HCT116 (cell line): ENCODE results near the gene TMTC1. TPM values are rescaled to one million over a fixed set of nuclear protein-coding genes. Genes with fewer than 3 reads are reported as not detected.
A peak's percentile ranks its signal among the peaks of the same experiment; 100 is the strongest.

Source experiments
- ATAC-seq: fragments of 200-7000 bp; cut with Tn5 transposase; 2 replicates; pipeline ENCODE4 v1.9.1; 2020; ENCODE audit warnings: mild to moderate bottlenecking, moderate library complexity
- BruUV-seq: library from RNA; stranded (reverse); fragments of 400-500 nt; replicated peaks from 2 replicates; lab custom pipeline; 2021; lab: Mats Ljungman, UMichigan
- CTCF ChIA-PET: fragments of 300-600 bp; sonication (Branson Sonifier 250); formaldehyde crosslinking; loops from one replicate; lab custom pipeline; 2021; ENCODE audit warnings: antibody characterized with exemption; lab: Charles Lee
- POLR2A ChIA-PET: fragments of 300-600, 350-600 bp; sonication (Branson Sonifier 250); formaldehyde crosslinking; loops from one replicate; lab custom pipeline; 2021; ENCODE audit warnings: antibody characterized with exemption; lab: Charles Lee
- RAD21 ChIA-PET, 2 experiments: fragments of 300-600 bp; sonication (Branson Sonifier 250); formaldehyde crosslinking; loops; one replicate each; lab custom pipeline; 2023; ENCODE audit warnings: low total read pairs in 2 of 2; ENCODE audit not compliant: uncharacterized antibody in 2 of 2, unreplicated experiment in 2 of 2, low non-redundant PET in 1 of 2; lab: Charles Lee
- DNase-seq: peaks from one replicate; pipeline ENCODE4 v3.0.0-alpha.2; 2010; ENCODE audit warnings: low read depth, low spot score
- H2AFZ ChIP-seq: fragments of 200-600 bp; shearing (Covaris generic), sonication (generic); 2 replicates; pipeline ENCODE4 v1.6.1; 2017; ENCODE audit warnings: low read depth, mixed run types, mixed read lengths, antibody characterized with exemption, low read length; ENCODE audit not compliant: poor library complexity, severe bottlenecking
- H3K27ac ChIP-seq: 2 replicates; pipeline ENCODE4 v1.5.1; 2012; ENCODE audit warnings: low read depth, low read length
- H3K27me3 ChIP-seq: fragments of 200-600 bp; sonication (generic); 2 replicates; pipeline ENCODE4 v1.6.1; 2016; ENCODE audit warnings: mixed run types, low read length, mixed read lengths; ENCODE audit not compliant: insufficient read depth
- H3K36me3 ChIP-seq, 2 experiments: fragments of 200-500 bp in 1 of 2; fragments of 200-600 bp in 1 of 2; sonication (Bioruptor generic) in 1 of 2; sonication (generic) in 1 of 2; 2 replicates each; pipeline versions ENCODE4 v1.5.1 to v1.6.1; 2014 to 2016; ENCODE audit warnings: low read length in 2 of 2, inconsistent platforms in 1 of 2, mixed read lengths in 1 of 2, mixed run types in 1 of 2; ENCODE audit not compliant: insufficient read depth in 2 of 2, control insufficient read depth in 1 of 2
- H3K4me1 ChIP-seq, 2 experiments: fragments of 200-600 bp in 1 of 2; sonication (generic) in 1 of 2; 2 replicates each; pipeline versions ENCODE4 v1.5.1 to v1.6.1; 2012 to 2017; ENCODE audit warnings: low read length in 2 of 2, inconsistent platforms in 1 of 2, mild to moderate bottlenecking in 1 of 2, mixed read lengths in 1 of 2, mixed run types in 1 of 2, moderate library complexity in 1 of 2; ENCODE audit not compliant: insufficient read depth in 2 of 2, control insufficient read depth in 1 of 2
- H3K4me2 ChIP-seq: fragments of 200-600 bp; sonication (generic); 2 replicates; pipeline ENCODE4 v1.6.1; 2017; ENCODE audit warnings: mixed run types, low read length, mixed read lengths
- H3K4me3 ChIP-seq, 2 experiments: fragments of 200-600 bp in 1 of 2; sonication (generic) in 1 of 2; replicated peaks in 1 of 2; 2 replicates each; pipeline ENCODE4 v1.5.1; 2011 to 2016; ENCODE audit warnings: low read length in 2 of 2, control low read depth in 1 of 2, low read depth in 1 of 2, mild to moderate bottlenecking in 1 of 2, mixed read lengths in 1 of 2, mixed run types in 1 of 2
- H3K79me2 ChIP-seq: fragments of 200-600 bp; sonication (generic); 2 replicates; pipeline ENCODE4 v1.6.1; 2017; ENCODE audit warnings: mild to moderate bottlenecking, mixed run types, low read length, moderate library complexity, mixed read lengths; ENCODE audit not compliant: insufficient read depth
- H3K9ac ChIP-seq: fragments of 200-600 bp; sonication (generic); 2 replicates; pipeline ENCODE4 v1.6.1; 2016; ENCODE audit warnings: low read length, mixed read lengths
- H3K9me2 ChIP-seq: fragments of 200-600 bp; sonication (generic), shearing (Covaris generic); 2 replicates; pipeline ENCODE4 v1.6.1; 2017; ENCODE audit warnings: mixed run types, mild to moderate bottlenecking, moderate library complexity; ENCODE audit not compliant: insufficient read depth
- H3K9me3 ChIP-seq, 2 experiments: fragments of 200-500 bp in 1 of 2; fragments of 200-600 bp in 1 of 2; sonication (Bioruptor generic) in 1 of 2; sonication (generic) in 1 of 2; 2 replicates each; pipeline ENCODE4 v1.6.1; 2014 to 2017; ENCODE audit warnings: low read length in 2 of 2, mixed read lengths in 2 of 2, inconsistent platforms in 1 of 2, low read depth in 1 of 2, mild to moderate bottlenecking in 1 of 2, mixed run types in 1 of 2, moderate library complexity in 1 of 2; ENCODE audit not compliant: control insufficient read depth in 1 of 2, insufficient read depth in 1 of 2
- H4K20me1 ChIP-seq: fragments of 200-600 bp; sonication (generic), shearing (Covaris generic); 2 replicates; pipeline ENCODE4 v1.6.1; 2017; ENCODE audit warnings: mixed run types, mild to moderate bottlenecking, moderate library complexity; ENCODE audit not compliant: insufficient read depth
- CBX3 ChIP-seq: IDR thresholded peaks from 2 replicates; pipeline ENCODE4 v1.6.1; 2012; ENCODE audit warnings: low read depth
- ELF1 ChIP-seq: IDR thresholded peaks from 2 replicates; pipeline ENCODE4 v1.6.1; 2012; ENCODE audit warnings: low read depth, borderline replicate concordance
- EZH2phosphoT487 ChIP-seq: fragments of 200-600 bp; IDR thresholded peaks from 2 replicates; pipeline ENCODE4 v1.6.1; 2018; ENCODE audit warnings: antibody characterized with exemption, borderline replicate concordance
- MAX ChIP-seq: IDR thresholded peaks from 2 replicates; pipeline ENCODE4 v1.6.1; 2012
- POLR2A ChIP-seq: IDR thresholded peaks from 2 replicates; pipeline ENCODE4 v1.7.0; 2011; ENCODE audit warnings: borderline replicate concordance; ENCODE audit not compliant: insufficient read depth, insufficient read length; ENCODE audit errors: extremely low read depth
- POLR2AphosphoS5 ChIP-seq: IDR thresholded peaks from 2 replicates; pipeline ENCODE4 v1.6.1; 2011; ENCODE audit warnings: mild to moderate bottlenecking, low read depth, low read length, moderate library complexity
- RAD21 ChIP-seq: IDR thresholded peaks from 2 replicates; pipeline ENCODE4 v1.6.1; 2012; ENCODE audit warnings: low read depth, mild to moderate bottlenecking
- REST ChIP-seq: IDR thresholded peaks from 2 replicates; pipeline ENCODE4 v1.6.1; 2012; ENCODE audit warnings: low read depth
- SIN3A ChIP-seq: IDR thresholded peaks from 2 replicates; pipeline ENCODE4 v1.6.1; 2012; ENCODE audit warnings: low read depth
- SP1 ChIP-seq: IDR thresholded peaks from 2 replicates; pipeline ENCODE4 v1.6.1; 2012; ENCODE audit warnings: low read depth
- SRF ChIP-seq: IDR thresholded peaks from 2 replicates; pipeline ENCODE4 v1.6.1; 2012; ENCODE audit warnings: low read depth
- TCF7L2 ChIP-seq: IDR thresholded peaks from 2 replicates; pipeline ENCODE4 v1.7.0; 2011; ENCODE audit warnings: borderline replicate concordance, inconsistent platforms; ENCODE audit not compliant: insufficient read depth, insufficient read length; ENCODE audit errors: extremely low read depth
- YY1 ChIP-seq: IDR thresholded peaks from 2 replicates; pipeline ENCODE4 v1.6.1; 2011; ENCODE audit warnings: low read length, low read depth, moderate library complexity, mild to moderate bottlenecking; ENCODE audit not compliant: insufficient replicate concordance; ENCODE audit errors: extremely low read depth
- ZFX ChIP-seq: fragments of 450-650 bp; IDR thresholded peaks from 2 replicates; pipeline ENCODE4 v1.6.1; 2017
- ZNF274 ChIP-seq: fragments of 200-500 bp; sonication (Bioruptor generic); IDR thresholded peaks from 2 replicates; pipeline ENCODE4 v1.6.1; 2014; ENCODE audit warnings: mild to moderate bottlenecking, low read depth, low read length, inconsistent platforms
- intact Hi-C: fragments of 100-400 bp; cut with micrococcal nuclease; formaldehyde crosslinking; loops from 2 replicates; pipeline ENCODE4 v1.10.0; 2022
- total RNA-seq: library from RNA; stranded (reverse); gene quantifications from one replicate; pipeline ENCODE4 v1.2.1, GENCODE V29; 2021; ENCODE audit not compliant: unreplicated experiment
- TF ChIP-seq, protein P1 (sequence below): IDR thresholded peaks from 2 replicates; pipeline ENCODE4 v1.6.1; 2012
- TF ChIP-seq, protein P2 (sequence below): IDR thresholded peaks from 2 replicates; pipeline ENCODE4 v1.6.1; 2011; ENCODE audit warnings: mild to moderate bottlenecking, low read length, moderate library complexity; ENCODE audit not compliant: insufficient replicate concordance; ENCODE audit errors: extremely low read depth

Gene TMTC1
- total RNA-seq, 1 experiment from 2014 or later = 2.0 TPM

- no peaks in the 10 kb centered on the region for H4K20me1 ChIP-seq
- no peaks in the 10 kb centered on the region for H3K36me3 ChIP-seq
- no peak overlapping the region for H3K9ac ChIP-seq
- ATAC-seq (no peak), DNase-seq (no peak)
- no peak overlapping the region for H3K27ac ChIP-seq
- no peak overlapping the region for H2AFZ ChIP-seq
- peaks cover 0 to 10% of the 10 kb centered on the region in 2 experiments; a peak in 1 of 4 replicates for H3K4me1 ChIP-seq
- H3K9me3 ChIP-seq = no peaks in the 10 kb centered on the region
- TF ChIP-seq ELF1 = no peak
- TF ChIP-seq, protein P1, sequence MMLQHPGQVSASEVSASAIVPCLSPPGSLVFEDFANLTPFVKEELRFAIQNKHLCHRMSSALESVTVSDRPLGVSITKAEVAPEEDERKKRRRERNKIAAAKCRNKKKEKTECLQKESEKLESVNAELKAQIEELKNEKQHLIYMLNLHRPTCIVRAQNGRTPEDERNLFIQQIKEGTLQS = no peak
- no peak for TF ChIP-seq SIN3A
- no peak for TF ChIP-seq CBX3
- no peak for TF ChIP-seq POLR2A
- TF ChIP-seq EZH2phosphoT487 = no peak
- no peak for TF ChIP-seq SP1
- no peak for TF ChIP-seq SRF
- no peak for TF ChIP-seq ZNF274
- no peak for TF ChIP-seq ZFX
- TF ChIP-seq YY1 = no peak
- TF ChIP-seq MAX = no peak
- TF ChIP-seq REST = no peak
- TF ChIP-seq TCF7L2 = no peak
- no peak for TF ChIP-seq RAD21
- TF ChIP-seq, protein P2, sequence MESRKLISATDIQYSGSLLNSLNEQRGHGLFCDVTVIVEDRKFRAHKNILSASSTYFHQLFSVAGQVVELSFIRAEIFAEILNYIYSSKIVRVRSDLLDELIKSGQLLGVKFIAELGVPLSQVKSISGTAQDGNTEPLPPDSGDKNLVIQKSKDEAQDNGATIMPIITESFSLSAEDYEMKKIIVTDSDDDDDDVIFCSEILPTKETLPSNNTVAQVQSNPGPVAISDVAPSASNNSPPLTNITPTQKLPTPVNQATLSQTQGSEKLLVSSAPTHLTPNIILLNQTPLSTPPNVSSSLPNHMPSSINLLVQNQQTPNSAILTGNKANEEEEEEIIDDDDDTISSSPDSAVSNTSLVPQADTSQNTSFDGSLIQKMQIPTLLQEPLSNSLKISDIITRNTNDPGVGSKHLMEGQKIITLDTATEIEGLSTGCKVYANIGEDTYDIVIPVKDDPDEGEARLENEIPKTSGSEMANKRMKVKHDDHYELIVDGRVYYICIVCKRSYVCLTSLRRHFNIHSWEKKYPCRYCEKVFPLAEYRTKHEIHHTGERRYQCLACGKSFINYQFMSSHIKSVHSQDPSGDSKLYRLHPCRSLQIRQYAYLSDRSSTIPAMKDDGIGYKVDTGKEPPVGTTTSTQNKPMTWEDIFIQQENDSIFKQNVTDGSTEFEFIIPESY = no peak
- no peak for TF ChIP-seq POLR2AphosphoS5
- H3K27me3 ChIP-seq = no peaks in the 10 kb centered on the region
- peak overlapping the region; percentile 30 for H3K4me2 ChIP-seq
- ChIA-PET CTCF (no interaction called here), RAD21 (no interaction called here), POLR2A (no interaction called here)
- no peaks in the 10 kb centered on the region for H3K9me2 ChIP-seq
- BruUV-seq = no TSS peak
- no peaks in the 10 kb centered on the region for H3K79me2 ChIP-seq
- intact Hi-C loops = no loop called here
- H3K4me3 ChIP-seq = no peak overlapping the region
Measured at GRCh38 chr12:29617407-29617803, 166.3 kb downstream of the TMTC1 start.
